Stomach (tissue), 9 donors: ENCODE measurements around the gene ASIC2. TPM values are rescaled to one million over a fixed set of nuclear protein-coding genes. Genes with fewer than 3 reads are reported as not detected.

Source experiments
- DNase-seq, 2 donors: peaks; one replicate each; pipeline versions ENCODE4 v3.0.0 to v3.0.0-alpha.2; 2013 to 2019
- H3K27ac ChIP-seq, 5 donors: fragments of 200-600 bp in 4 of 5; sonication (generic) in 4 of 5; one replicate each; pipeline ENCODE4 v1.5.1; 2013 to 2019; ENCODE audit warnings: mild to moderate bottlenecking in 1 of 5, moderate library complexity in 1 of 5
- H3K27me3 ChIP-seq, 3 donors: fragments of 200-600 bp; sonication (generic); one replicate each; pipeline ENCODE4 v1.5.1; 2017 to 2019; ENCODE audit warnings: mixed run types in 1 of 3
- H3K36me3 ChIP-seq, 4 donors: fragments of 200-600 bp; sonication (generic); 1 replicate in 3 of 4; 2 replicates in 1 of 4; pipeline ENCODE4 v1.5.1; 2016 to 2019
- H3K4me1 ChIP-seq, 4 donors: fragments of 200-600 bp; sonication (generic); one replicate each; pipeline ENCODE4 v1.5.1; 2016 to 2019
- H3K4me3 ChIP-seq, 4 donors: fragments of 200-600 bp; sonication (generic) in 3 of 4; one replicate each; pipeline ENCODE4 v1.5.1; 2016 to 2019; ENCODE audit warnings: mild to moderate bottlenecking in 1 of 4
- H3K9me3 ChIP-seq, 4 donors: fragments of 200-600 bp; sonication (generic); one replicate each; pipeline ENCODE4 v1.5.1; 2016 to 2019
- CTCF ChIP-seq, 7 experiments: fragments of 450-650 bp in 4 of 7; fragments of 200-600 bp in 3 of 7; sonication (generic) in 3 of 7; IDR thresholded peaks; one replicate each; pipeline ENCODE4 v1.5.1; 2016 to 2019; ENCODE audit warnings: antibody characterized with exemption in 7 of 7, control low read depth in 2 of 7, mild to moderate bottlenecking in 1 of 7
- EP300 ChIP-seq: sonication (generic); formaldehyde crosslinking; IDR thresholded peaks from one replicate; pipeline ENCODE4 v1.6.1; 2017; ENCODE audit warnings: antibody characterized with exemption
- POLR2A ChIP-seq, 4 donors: fragments of 450-650 bp; IDR thresholded peaks; one replicate each; pipeline ENCODE4 v1.6.1; 2016; ENCODE audit warnings: antibody characterized with exemption in 4 of 4, control low read depth in 2 of 4, mild to moderate bottlenecking in 1 of 4, moderate library complexity in 1 of 4
- POLR2AphosphoS5 ChIP-seq, 3 donors: sonication (generic); formaldehyde crosslinking; IDR thresholded peaks; one replicate each; pipeline ENCODE4 v1.6.1; 2016; ENCODE audit warnings: antibody characterized with exemption in 3 of 3
- WGBS, 5 donors: extraction: QIAGEN DNeasy Blood & Tissue Kit in 3 of 5; methylation state at CpG; one replicate each; pipeline versions ENCODE4 v1.1.5 to v1.1.7; 2013 to 2018; 5-methylcytosine and 5-hydroxymethylcytosine counted together
- intact Hi-C: fragments of 100-400 bp; cut with DNase I; formaldehyde crosslinking; loops from one replicate; pipeline ENCODE4 v1.15.1; 2023; ENCODE audit warnings: low total_unique reads
- polyA plus RNA-seq, 3 donors: library from polyadenylated mRNA; stranded (reverse); fragments of 200-250 nt; gene quantifications; one replicate each; pipeline ENCODE4 v1.2.3, GENCODE V29; 2013
- total RNA-seq, 5 donors: library from RNA; depleted of rRNA; stranded (reverse); fragments of >200 nt; gene quantifications; one replicate each; pipeline versions ENCODE4 v1.1.0 to v1.2.3, GENCODE V29; 2014 to 2016
- donor health status: healthy with polysubstance abuse.
- donor health status: Bipolar disorder and iron deficiency.
- donor health status: healthy.

ASIC2 gene
- total and polyA plus RNA-seq, 8 donors, result 0.13 to 0.18 TPM; not detected in 6

- H3K4me1 ChIP-seq, result no peaks in the 10 kb centered on the region
- intact Hi-C loops, result no loop called here
Observed at GRCh38 chr17:33303254-33303653, 10.2 kb upstream of the ASIC2 start.

DNA sequence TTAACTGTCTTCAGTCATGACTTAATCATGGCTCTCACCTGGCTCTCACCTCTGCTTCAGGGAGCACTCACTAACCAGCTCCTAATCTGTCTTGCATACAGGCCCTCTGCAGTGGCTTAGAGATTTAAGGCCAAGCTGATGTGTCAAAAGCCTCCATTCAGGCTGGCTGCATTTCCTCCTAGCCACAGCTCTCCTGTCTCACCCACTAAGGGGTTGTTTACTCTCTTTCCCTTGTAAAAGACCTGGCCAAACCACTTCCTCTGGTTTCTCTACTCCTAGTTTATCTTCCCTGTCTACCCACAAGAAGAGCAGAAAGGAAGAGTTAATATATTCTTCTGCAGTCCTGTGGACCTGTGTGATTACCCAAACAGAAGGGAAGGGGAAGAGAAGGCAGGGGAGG is 9.3 kb upstream of the ASIC2 start:
- H3K9me3 ChIP-seq, result peaks cover 0 to 8% (median 6%) of the 10 kb centered on the region in 4 donors
- H3K27ac ChIP-seq, result no peak overlapping the region
- no peaks in the 10 kb centered on the region for H3K4me1 ChIP-seq
- TF ChIP-seq POLR2AphosphoS5 (IDR thresholded peaks at IDR 0.05) (no peak), CTCF (IDR thresholded peaks at IDR 0.05) (no peak), EP300 (no peak), POLR2A (IDR thresholded peaks at IDR 0.05) (no peak)
- intact Hi-C loops, result no loop called here
- peaks cover 0 to 42% (median 4%) of the 10 kb centered on the region in 3 donors for H3K27me3 ChIP-seq
- no peaks in the 10 kb centered on the region for H3K36me3 ChIP-seq
- no peak overlapping the region for H3K4me3 ChIP-seq
- no peak for DNase-seq

More at GRCh38 chr17:33303254-33303653, 10.2 kb upstream of the ASIC2 start:
- 75 to 82% (median 78%) methylated on average over 5 of the region's 5 CpGs for WGBS, 5 donors
- TF ChIP-seq CTCF (IDR thresholded peaks at IDR 0.05) (no peak), POLR2A (IDR thresholded peaks at IDR 0.05) (no peak), EP300 (no peak), POLR2AphosphoS5 (IDR thresholded peaks at IDR 0.05) (no peak)
- H3K4me3 ChIP-seq, result no peak overlapping the region
- DNase-seq, result no peak
- no peak overlapping the region for H3K27ac ChIP-seq
- peaks cover 0 to 42% (median 4%) of the 10 kb centered on the region in 3 donors for H3K27me3 ChIP-seq
- H3K36me3 ChIP-seq, result no peaks in the 10 kb centered on the region
- peaks cover 0 to 8% (median 6%) of the 10 kb centered on the region in 4 donors for H3K9me3 ChIP-seq

- Histone ChIP-seq H3K9me3 (peaks cover 0 to 8% (median 6%) of the 10 kb centered on the region in 4 donors), H3K4me1 (no peaks in the 10 kb centered on the region), H3K36me3 (no peaks in the 10 kb centered on the region), H3K27ac (no peak overlapping the region), H3K4me3 (no peak overlapping the region), H3K27me3 (peaks cover under 1 to 45% (median 8%) of the 10 kb centered on the region in 3 donors)
- DNase-seq, result no peak
- intact Hi-C loops, result no loop called here
- TF ChIP-seq EP300 (no peak), POLR2AphosphoS5 (IDR thresholded peaks at IDR 0.05) (no peak), CTCF (IDR thresholded peaks at IDR 0.05) (no peak), POLR2A (IDR thresholded peaks at IDR 0.05) (no peak)
Observed at GRCh38 chr17:33300241-33300640, 7.1 kb upstream of the ASIC2 start.

- Histone ChIP-seq H3K4me1 (no peaks in the 10 kb centered on the region), H3K9me3 (peaks cover 0 to 8% (median 6%) of the 10 kb centered on the region in 4 donors), H3K27ac (no peak overlapping the region), H3K4me3 (no peak overlapping the region), H3K36me3 (no peaks in the 10 kb centered on the region), H3K27me3 (peaks cover 3 to 46% (median 11%) of the 10 kb centered on the region in 3 donors)
- intact Hi-C loops, result no loop called here
- TF ChIP-seq POLR2AphosphoS5 (IDR thresholded peaks at IDR 0.05) (no peak), CTCF (IDR thresholded peaks at IDR 0.05) (no peak), POLR2A (IDR thresholded peaks at IDR 0.05) (no peak), EP300 (no peak)
- DNase-seq, result no peak
- 67 to 90% (median 86%) methylated on average over 2 of the region's 2 CpGs for WGBS, 5 donors
Observed at GRCh38 chr17:33299115-33299514, 6.0 kb upstream of the ASIC2 start.
